Hepatocyte (in vitro differentiated cells): ENCODE data around the gene SLC13A3. TPM values are rescaled to one million over a fixed set of nuclear protein-coding genes. Genes with fewer than 3 reads are reported as not detected.

ENCODE experiments used
- DNase-seq: peaks from one replicate; pipeline ENCODE4 v3.0.0-alpha.2; 2016; ENCODE audit warnings: low spot score
- H2AFZ ChIP-seq: fragments of 200-600 bp; sonication (generic); 2 replicates; pipeline ENCODE4 v1.6.0; 2016; ENCODE audit warnings: antibody characterized with exemption, mild to moderate bottlenecking
- H3K27ac ChIP-seq: fragments of 200-600 bp; sonication (generic); 2 replicates; pipeline ENCODE4 v1.5.1; 2016; ENCODE audit warnings: mild to moderate bottlenecking
- H3K27me3 ChIP-seq: fragments of 200-600 bp; sonication (generic); 2 replicates; pipeline ENCODE4 v1.6.1; 2016
- H3K36me3 ChIP-seq: fragments of 200-600 bp; sonication (generic); replicated peaks from 2 replicates; pipeline ENCODE4 v1.5.1; 2016; ENCODE audit warnings: low read depth; ENCODE audit not compliant: insufficient read depth
- H3K4me1 ChIP-seq: fragments of 200-600 bp; sonication (generic); 2 replicates; pipeline ENCODE4 v1.5.1; 2016; ENCODE audit warnings: mild to moderate bottlenecking, moderate library complexity; ENCODE audit not compliant: insufficient read depth
- H3K4me2 ChIP-seq: fragments of 200-600 bp; sonication (generic); 2 replicates; pipeline ENCODE4 v1.6.0; 2016
- H3K4me3 ChIP-seq: fragments of 200-600 bp; sonication (generic); 2 replicates; pipeline ENCODE4 v1.5.1; 2016; ENCODE audit warnings: mild to moderate bottlenecking
- H3K79me2 ChIP-seq: fragments of 200-600 bp; sonication (generic); 2 replicates; pipeline ENCODE4 v1.6.0; 2017; ENCODE audit warnings: mild to moderate bottlenecking
- H3K9me2 ChIP-seq: fragments of 200-600 bp; sonication (generic); replicated peaks from 2 replicates; pipeline ENCODE4 v1.6.0; 2017; ENCODE audit warnings: mild to moderate bottlenecking; ENCODE audit not compliant: insufficient read depth
- H3K9me3 ChIP-seq: fragments of 200-600 bp; sonication (generic); 2 replicates; pipeline ENCODE4 v1.5.1; 2016; ENCODE audit warnings: low read depth, mild to moderate bottlenecking
- H4K20me1 ChIP-seq: fragments of 200-600 bp; sonication (generic); 2 replicates; pipeline ENCODE4 v1.6.0; 2016; ENCODE audit warnings: mild to moderate bottlenecking; ENCODE audit not compliant: insufficient read depth, poor library complexity, severe bottlenecking
- EZH2 ChIP-seq: fragments of 200-600 bp; sonication (generic); IDR thresholded peaks from 2 replicates; pipeline ENCODE4 v1.6.1; 2016; ENCODE audit warnings: antibody characterized with exemption, mild to moderate bottlenecking, borderline replicate concordance
- EZH2phosphoT487 ChIP-seq: fragments of 200-600 bp; sonication (generic); IDR thresholded peaks from one replicate; pipeline ENCODE4 v1.6.1; 2018; ENCODE audit warnings: antibody characterized with exemption, mild to moderate bottlenecking, low read depth, moderate library complexity; ENCODE audit not compliant: unreplicated experiment, severe bottlenecking
- WGBS: methylation state at CpG from one replicate; pipeline ENCODE4 v1.1.6; 2016; ENCODE audit warnings: low lambda C conversion rate; ENCODE audit errors: missing lambda C conversion rate; 5-methylcytosine and 5-hydroxymethylcytosine counted together
- polyA plus RNA-seq: library from polyadenylated mRNA; unstranded; fragments of >200 nt; fragmentation: Nextera tagmentation; extraction: Ambion mirVana; gene quantifications from 2 replicates; pipeline ENCODE4 v1.2.1, GENCODE V29; 2016
- total RNA-seq: library from RNA; depleted of rRNA; stranded (reverse); fragments of >200 nt; gene quantifications from 2 replicates; pipeline ENCODE4 v1.2.3, GENCODE V29; 2014
- TF ChIP-seq, protein P1 (sequence below): fragments of 200-600 bp; sonication (generic); IDR thresholded peaks from 2 replicates; pipeline ENCODE4 v1.5.1; 2016; ENCODE audit warnings: antibody characterized with exemption, mild to moderate bottlenecking; ENCODE audit not compliant: poor library complexity

Gene SLC13A3
- total and polyA plus RNA-seq, 2 experiments from 2014 or later: 1.8 to 9.4 TPM

DNA sequence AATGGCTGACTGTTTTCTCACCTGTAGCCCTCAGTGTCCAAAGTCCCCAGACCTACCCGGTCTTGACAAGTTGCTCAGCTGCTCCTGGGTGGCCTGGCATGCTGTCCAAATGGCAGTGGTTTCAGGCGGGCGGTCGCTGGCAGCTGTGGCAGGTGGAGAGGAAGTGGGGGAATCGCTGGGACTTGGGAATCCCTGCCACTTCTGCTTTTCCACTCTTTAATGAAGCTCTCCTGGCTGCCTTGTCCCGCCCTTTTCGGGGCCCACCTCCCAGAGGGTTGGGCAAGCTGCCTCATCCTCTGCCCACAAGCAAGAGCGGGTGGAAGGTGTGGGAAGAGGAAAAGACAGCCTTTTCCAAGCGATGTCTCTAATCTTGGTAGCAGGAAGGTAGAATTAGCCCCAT is 100.8 kb downstream of the SLC13A3 start, which contains the start of gene OCSTAMP:
Gene OCSTAMP, minus strand, starts transcription at position 194 of the 400 bp plus-strand sequence. Its CDS starts 94 bp downstream, at position 100.
- Histone ChIP-seq H3K36me3 (no peaks in the 10 kb centered on the region), H3K27me3 (peaks cover 4% of the 10 kb centered on the region), H3K4me2 (no peak within 1 kb of the TSS), H3K9me2 (no peaks in the 10 kb centered on the region), H2AFZ (no peak within 1 kb of the TSS), H3K9me3 (no peaks in the 10 kb centered on the region), H3K79me2 (no peaks in the 10 kb centered on the region), H3K27ac (no peak within 1 kb of the TSS), H4K20me1 (no peaks in the 10 kb centered on the region), H3K4me3 (no peak within 1 kb of the TSS), H3K4me1 (no peaks in the 10 kb centered on the region)
- DNase-seq: no peak
- 88% methylated on average over 9 of the region's 9 CpGs for WGBS
- TF ChIP-seq EZH2phosphoT487 (no peak), EZH2 (no peak)
- TF ChIP-seq, protein P1, sequence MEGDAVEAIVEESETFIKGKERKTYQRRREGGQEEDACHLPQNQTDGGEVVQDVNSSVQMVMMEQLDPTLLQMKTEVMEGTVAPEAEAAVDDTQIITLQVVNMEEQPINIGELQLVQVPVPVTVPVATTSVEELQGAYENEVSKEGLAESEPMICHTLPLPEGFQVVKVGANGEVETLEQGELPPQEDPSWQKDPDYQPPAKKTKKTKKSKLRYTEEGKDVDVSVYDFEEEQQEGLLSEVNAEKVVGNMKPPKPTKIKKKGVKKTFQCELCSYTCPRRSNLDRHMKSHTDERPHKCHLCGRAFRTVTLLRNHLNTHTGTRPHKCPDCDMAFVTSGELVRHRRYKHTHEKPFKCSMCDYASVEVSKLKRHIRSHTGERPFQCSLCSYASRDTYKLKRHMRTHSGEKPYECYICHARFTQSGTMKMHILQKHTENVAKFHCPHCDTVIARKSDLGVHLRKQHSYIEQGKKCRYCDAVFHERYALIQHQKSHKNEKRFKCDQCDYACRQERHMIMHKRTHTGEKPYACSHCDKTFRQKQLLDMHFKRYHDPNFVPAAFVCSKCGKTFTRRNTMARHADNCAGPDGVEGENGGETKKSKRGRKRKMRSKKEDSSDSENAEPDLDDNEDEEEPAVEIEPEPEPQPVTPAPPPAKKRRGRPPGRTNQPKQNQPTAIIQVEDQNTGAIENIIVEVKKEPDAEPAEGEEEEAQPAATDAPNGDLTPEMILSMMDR: no peak

DNA sequence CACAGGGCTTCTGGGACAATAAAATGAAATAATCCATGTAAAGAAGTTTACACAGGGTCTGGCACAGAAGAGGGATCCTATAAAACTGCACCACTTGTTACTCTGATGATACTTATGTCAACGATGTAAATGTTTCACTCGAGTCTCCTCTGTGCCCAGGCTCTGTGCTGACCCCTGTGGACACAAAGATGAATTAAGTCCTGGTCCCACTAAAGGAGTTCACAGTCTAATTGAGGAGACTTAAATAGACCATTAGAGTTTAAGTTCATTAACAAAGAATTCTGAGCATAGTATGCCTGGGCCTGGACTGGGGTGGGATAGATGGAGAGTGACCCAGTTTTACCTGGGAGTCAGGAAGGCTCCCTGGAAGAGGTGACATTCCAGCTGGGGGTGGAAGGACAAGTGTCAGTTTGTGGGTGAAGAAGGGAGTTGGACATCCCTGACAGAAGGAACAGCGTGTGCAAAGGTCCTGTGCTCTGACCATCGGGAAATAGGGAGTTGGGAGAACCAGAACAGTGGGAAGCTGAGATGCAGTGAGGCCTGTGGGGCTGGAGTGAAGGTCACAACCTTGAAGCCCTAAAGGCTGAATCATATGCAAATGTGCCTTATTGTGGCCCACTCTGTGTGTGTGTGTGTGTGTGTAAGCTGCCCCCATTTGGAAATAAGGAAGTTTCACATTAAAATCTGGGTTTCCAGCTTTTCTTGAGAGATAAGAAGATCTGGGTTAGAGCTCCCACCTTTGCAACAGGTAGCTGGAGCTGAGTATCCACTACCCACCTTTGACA is 101.9 kb downstream of the SLC13A3 start:
- 80% methylated on average over 4 of the region's 4 CpGs for WGBS
- TF ChIP-seq EZH2phosphoT487 (no peak), EZH2 (no peak)
- TF ChIP-seq, protein P1: no peak
- H3K4me1 ChIP-seq: no peaks in the 10 kb centered on the region
- H3K9me3 ChIP-seq: no peaks in the 10 kb centered on the region
- no peaks in the 10 kb centered on the region for H3K36me3 ChIP-seq
- no peaks in the 10 kb centered on the region for H4K20me1 ChIP-seq
- H2AFZ ChIP-seq: no peak overlapping the region
- H3K27ac ChIP-seq: no peak overlapping the region
- no peak overlapping the region for H3K4me2 ChIP-seq
- H3K79me2 ChIP-seq: no peaks in the 10 kb centered on the region
- H3K27me3 ChIP-seq: peaks cover 4% of the 10 kb centered on the region
- H3K4me3 ChIP-seq: no peak overlapping the region
- DNase-seq: no peak
- no peaks in the 10 kb centered on the region for H3K9me2 ChIP-seq

DNA sequence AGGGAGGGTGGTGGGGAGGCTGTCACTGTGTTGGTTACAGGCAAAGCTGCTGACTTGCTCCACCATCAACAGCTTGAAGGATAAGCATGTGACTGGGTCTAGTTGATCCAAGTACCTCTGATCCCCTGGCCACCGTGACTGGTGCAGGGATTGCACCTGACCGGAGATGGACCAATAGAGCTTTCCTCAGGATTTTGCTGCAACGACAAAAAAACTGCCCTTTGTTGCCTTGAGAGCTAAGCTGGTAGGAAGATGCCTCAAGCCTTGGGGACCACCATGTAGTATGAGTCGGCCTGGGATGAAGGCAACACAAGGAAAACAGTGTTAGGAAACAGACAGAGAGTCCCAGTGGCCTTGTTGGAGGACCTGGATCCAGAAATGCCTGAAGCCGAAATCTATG is 102.6 kb downstream of the SLC13A3 start:
- WGBS: 89% methylated on average over 5 of the region's 5 CpGs

More for the DNA sequence above, 102.6 kb downstream of the SLC13A3 start:
- DNase-seq: no peak
- H3K4me1 ChIP-seq: no peaks in the 10 kb centered on the region
- no peak for TF ChIP-seq EZH2phosphoT487
- no peak for TF ChIP-seq EZH2
- TF ChIP-seq, protein P1: no peak
- no peaks in the 10 kb centered on the region for H3K9me2 ChIP-seq
- H3K27me3 ChIP-seq: peaks cover 4% of the 10 kb centered on the region
- H3K36me3 ChIP-seq: no peaks in the 10 kb centered on the region
- no peak overlapping the region for H3K4me2 ChIP-seq
- no peaks in the 10 kb centered on the region for H3K79me2 ChIP-seq
- no peak overlapping the region for H2AFZ ChIP-seq
- no peaks in the 10 kb centered on the region for H4K20me1 ChIP-seq
- H3K4me3 ChIP-seq: no peak overlapping the region
- H3K27ac ChIP-seq: no peak overlapping the region
- no peaks in the 10 kb centered on the region for H3K9me3 ChIP-seq
